KMS-11 (cell line): ENCODE measurements around the gene LRRK1.

Source experiments
- H2AFZ ChIP-seq: fragments of 200-600 bp; sonication (generic); 2 replicates; pipeline ENCODE4 v1.6.1; 2016; ENCODE audit warnings: antibody characterized with exemption, mixed run types, low read depth
- H3K27ac ChIP-seq: fragments of 200-600 bp; sonication (generic); 2 replicates; pipeline ENCODE4 v1.6.1; 2016; ENCODE audit warnings: mild to moderate bottlenecking, mixed run types
- H3K27me3 ChIP-seq: fragments of 200-600 bp; sonication (generic); 2 replicates; pipeline ENCODE4 v1.6.1; 2017; ENCODE audit warnings: mild to moderate bottlenecking, low read depth, mixed run types, moderate library complexity; ENCODE audit not compliant: insufficient read depth
- H3K36me3 ChIP-seq: fragments of 200-600 bp; sonication (generic); 2 replicates; pipeline ENCODE4 v1.6.1; 2017; ENCODE audit warnings: mild to moderate bottlenecking, mixed run types; ENCODE audit not compliant: insufficient read depth
- H3K4me1 ChIP-seq: fragments of 200-600 bp; sonication (generic); 2 replicates; pipeline ENCODE4 v1.6.1; 2016; ENCODE audit warnings: mild to moderate bottlenecking, low read depth, mixed run types; ENCODE audit not compliant: poor library complexity, severe bottlenecking
- H3K4me2 ChIP-seq: fragments of 200-600 bp; sonication (generic); 2 replicates; pipeline ENCODE4 v1.7.0; 2016; ENCODE audit warnings: mild to moderate bottlenecking, mixed run types
- H3K4me3 ChIP-seq: fragments of 200-600 bp; sonication (generic); IDR thresholded peaks from 2 replicates; pipeline ENCODE4 v1.6.1; 2017; ENCODE audit warnings: low read depth, low read length, mixed read lengths; ENCODE audit not compliant: insufficient read depth
- H3K79me2 ChIP-seq: fragments of 200-600 bp; sonication (generic); 2 replicates; pipeline ENCODE4 v1.6.1; 2016; ENCODE audit warnings: low read depth, mixed run types; ENCODE audit not compliant: insufficient read depth
- H3K9ac ChIP-seq: fragments of 200-600 bp; sonication (generic); 2 replicates; pipeline ENCODE4 v1.6.1; 2016; ENCODE audit warnings: mild to moderate bottlenecking, mixed run types
- H4K20me1 ChIP-seq: fragments of 200-600 bp; sonication (generic); 2 replicates; pipeline ENCODE4 v1.6.1; 2016; ENCODE audit warnings: mild to moderate bottlenecking, mixed run types; ENCODE audit not compliant: insufficient read depth
- TF ChIP-seq, protein P1 (sequence below): fragments of 200-600 bp; sonication (generic); conservative IDR thresholded peaks from 2 replicates; pipeline ENCODE4 v1.6.1; 2017; ENCODE audit warnings: low read depth, mild to moderate bottlenecking, antibody characterized with exemption, low read length, moderate library complexity, mixed read lengths

LRRK1 gene

DNA sequence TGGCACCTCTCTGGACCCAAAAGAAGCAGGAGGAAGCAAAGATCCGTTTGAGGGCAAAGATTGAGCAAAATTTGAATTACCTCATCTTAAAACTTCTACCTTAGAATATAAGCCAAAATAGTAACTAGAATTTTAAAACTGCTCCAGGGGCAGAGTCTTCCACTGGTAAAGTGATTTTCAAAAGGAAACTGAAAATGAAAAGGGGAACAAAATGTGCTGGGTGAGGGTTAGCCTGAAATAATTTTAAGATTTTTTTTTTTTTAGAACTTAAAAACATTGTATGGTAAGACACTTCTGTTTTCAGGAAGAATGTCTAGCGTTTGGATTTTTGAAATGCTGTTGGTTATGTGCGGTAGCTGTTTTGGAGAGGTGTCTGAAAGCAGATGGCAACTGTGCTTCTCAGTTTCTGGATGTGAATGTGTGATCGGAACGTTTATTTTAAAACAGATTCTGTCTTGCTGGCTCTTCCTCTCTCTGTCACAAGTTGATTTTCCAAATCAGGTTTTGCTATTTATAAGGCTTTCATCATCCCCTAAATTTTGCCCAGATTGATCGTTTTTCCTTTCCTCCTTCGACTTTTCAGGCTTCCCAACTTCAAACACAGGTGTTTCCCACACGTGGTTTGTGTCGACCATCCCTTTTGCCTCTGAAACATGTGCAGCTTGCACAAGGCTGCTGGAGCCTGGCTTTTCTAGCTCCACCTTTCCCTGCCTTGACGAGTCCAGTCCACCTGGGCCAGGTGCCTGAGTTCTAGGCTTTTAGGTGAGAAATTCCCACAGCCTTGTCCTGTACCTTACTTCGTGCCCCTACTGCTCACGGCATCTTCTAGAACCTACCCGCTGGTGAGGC lies 3.3 kb downstream of the LRRK1 start:
- no peak overlapping the region for H2AFZ ChIP-seq
- peaks cover 22% of the 10 kb centered on the region for H3K27me3 ChIP-seq
- no peaks in the 10 kb centered on the region for H3K4me1 ChIP-seq
- TF ChIP-seq, protein P1, sequence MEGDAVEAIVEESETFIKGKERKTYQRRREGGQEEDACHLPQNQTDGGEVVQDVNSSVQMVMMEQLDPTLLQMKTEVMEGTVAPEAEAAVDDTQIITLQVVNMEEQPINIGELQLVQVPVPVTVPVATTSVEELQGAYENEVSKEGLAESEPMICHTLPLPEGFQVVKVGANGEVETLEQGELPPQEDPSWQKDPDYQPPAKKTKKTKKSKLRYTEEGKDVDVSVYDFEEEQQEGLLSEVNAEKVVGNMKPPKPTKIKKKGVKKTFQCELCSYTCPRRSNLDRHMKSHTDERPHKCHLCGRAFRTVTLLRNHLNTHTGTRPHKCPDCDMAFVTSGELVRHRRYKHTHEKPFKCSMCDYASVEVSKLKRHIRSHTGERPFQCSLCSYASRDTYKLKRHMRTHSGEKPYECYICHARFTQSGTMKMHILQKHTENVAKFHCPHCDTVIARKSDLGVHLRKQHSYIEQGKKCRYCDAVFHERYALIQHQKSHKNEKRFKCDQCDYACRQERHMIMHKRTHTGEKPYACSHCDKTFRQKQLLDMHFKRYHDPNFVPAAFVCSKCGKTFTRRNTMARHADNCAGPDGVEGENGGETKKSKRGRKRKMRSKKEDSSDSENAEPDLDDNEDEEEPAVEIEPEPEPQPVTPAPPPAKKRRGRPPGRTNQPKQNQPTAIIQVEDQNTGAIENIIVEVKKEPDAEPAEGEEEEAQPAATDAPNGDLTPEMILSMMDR = no peak
- H3K4me2 ChIP-seq = no peak overlapping the region
- H3K79me2 ChIP-seq = no peaks in the 10 kb centered on the region
- no peak overlapping the region for H3K4me3 ChIP-seq
- no peaks in the 10 kb centered on the region for H4K20me1 ChIP-seq
- H3K27ac ChIP-seq = no peak overlapping the region
- no peak overlapping the region for H3K9ac ChIP-seq
- no peaks in the 10 kb centered on the region for H3K36me3 ChIP-seq

DNA sequence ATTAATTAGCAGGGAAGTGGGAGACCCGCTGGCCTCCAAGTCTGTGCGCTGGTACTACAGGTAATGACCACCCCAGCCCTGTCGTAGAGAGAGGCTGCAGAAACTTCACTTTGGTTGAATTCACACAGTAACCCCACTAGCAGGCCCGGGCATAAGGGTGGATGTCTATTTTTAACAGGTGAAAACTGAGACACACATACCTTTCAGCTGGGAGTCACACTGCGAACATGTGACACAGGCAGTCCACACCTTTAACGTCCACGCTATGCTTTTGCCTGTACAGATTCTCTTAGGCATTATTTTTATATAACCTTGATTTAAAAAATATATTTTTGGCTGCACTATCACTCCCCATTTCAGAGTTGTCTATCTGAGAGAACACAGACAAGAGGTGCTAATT lies 3.9 kb downstream of the LRRK1 start:
- H3K4me1 ChIP-seq = no peaks in the 10 kb centered on the region
- H3K9ac ChIP-seq = no peak overlapping the region
- H2AFZ ChIP-seq = no peak overlapping the region
- no peaks in the 10 kb centered on the region for H4K20me1 ChIP-seq
- H3K4me2 ChIP-seq = no peak overlapping the region
- peaks cover 22% of the 10 kb centered on the region for H3K27me3 ChIP-seq
- no peaks in the 10 kb centered on the region for H3K79me2 ChIP-seq
- TF ChIP-seq, protein P1 = no peak
- H3K36me3 ChIP-seq = no peaks in the 10 kb centered on the region
- no peak overlapping the region for H3K27ac ChIP-seq
- no peak overlapping the region for H3K4me3 ChIP-seq

DNA sequence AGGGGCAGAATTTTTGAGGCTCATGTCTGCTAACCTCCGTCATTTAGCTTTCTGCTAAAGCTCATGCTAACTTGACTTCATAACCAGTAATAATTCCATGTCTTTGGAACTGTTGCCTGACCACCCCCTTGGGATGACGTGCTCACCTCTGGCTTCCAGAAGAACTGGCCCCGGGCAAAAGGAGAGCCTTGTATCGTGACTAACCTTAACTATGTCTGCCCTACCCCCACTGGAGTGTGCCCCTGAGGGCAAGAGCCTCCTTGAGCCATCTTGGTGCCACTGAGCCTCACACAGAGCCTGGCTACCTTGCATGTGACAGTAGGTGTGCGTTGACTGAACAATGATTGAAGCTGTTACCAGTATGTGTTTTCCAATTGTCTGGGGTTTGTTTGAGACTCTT lies 4.7 kb downstream of the LRRK1 start:
- H3K9ac ChIP-seq = no peak overlapping the region

DNA sequence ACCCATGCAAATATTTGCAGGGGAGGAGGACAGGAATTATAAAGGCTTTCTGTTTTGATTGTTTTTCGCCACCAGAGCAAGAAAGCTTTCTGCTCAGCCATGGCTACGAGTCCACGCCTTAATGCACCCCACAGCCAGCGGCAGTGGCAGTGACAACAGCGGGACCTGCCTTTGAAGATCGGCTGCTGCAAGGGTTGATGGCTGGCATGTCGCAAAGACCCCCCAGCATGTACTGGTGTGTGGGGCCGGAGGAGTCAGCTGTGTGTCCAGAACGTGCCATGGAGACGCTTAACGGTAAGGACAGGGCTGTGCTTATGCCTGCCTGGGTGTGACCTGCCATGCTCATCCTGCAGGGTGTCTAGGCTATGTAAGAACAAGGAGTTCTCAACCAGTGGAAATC lies 5.3 kb downstream of the LRRK1 start:
- no peaks in the 10 kb centered on the region for H3K79me2 ChIP-seq
- H3K27me3 ChIP-seq = peaks cover 13% of the 10 kb centered on the region

More for the DNA sequence above, 4.7 kb downstream of the LRRK1 start:
- no peaks in the 10 kb centered on the region for H3K36me3 ChIP-seq
- TF ChIP-seq, protein P1 = no peak
- H3K79me2 ChIP-seq = no peaks in the 10 kb centered on the region
- H3K4me3 ChIP-seq = no peak overlapping the region
- H3K27ac ChIP-seq = no peak overlapping the region
- no peak overlapping the region for H3K4me2 ChIP-seq
- no peak overlapping the region for H2AFZ ChIP-seq
- peaks cover 14% of the 10 kb centered on the region for H3K27me3 ChIP-seq
- H3K4me1 ChIP-seq = no peaks in the 10 kb centered on the region
- no peaks in the 10 kb centered on the region for H4K20me1 ChIP-seq

More for the DNA sequence above, 5.3 kb downstream of the LRRK1 start:
- Histone ChIP-seq H3K9ac (no peak overlapping the region), H3K4me1 (no peaks in the 10 kb centered on the region), H3K4me3 (no peak overlapping the region), H2AFZ (no peak overlapping the region), H4K20me1 (no peaks in the 10 kb centered on the region), H3K27ac (no peak overlapping the region), H3K36me3 (no peaks in the 10 kb centered on the region), H3K4me2 (no peak overlapping the region)
- TF ChIP-seq, protein P1 = no peak
